Medulla oblongata (tissue), 1 donor: ENCODE results near the gene LPCAT2.
"Not testable (repeated sequence)": the region's sequence is repeated elsewhere in the genome, so short reads cannot be mapped to it uniquely, and the experiment has no call there.

Experiments used
- DNase-seq: peaks from one replicate; pipeline ENCODE4 v3.0.0-alpha.2; 2015; ENCODE audit errors: extremely low spot score

LPCAT2 gene

GRCh38 chr16:55605754-55606336, 97.0 kb downstream of the LPCAT2 start:
- no peak for DNase-seq

- no peak for DNase-seq
These were observed 104.9 kb downstream of the LPCAT2 start for GRCh38 chr16:55613613-55614335.

- no peak for DNase-seq
These were observed 106.2 kb downstream of the LPCAT2 start for GRCh38 chr16:55615071-55615470.

GRCh38 chr16:55615670-55616069, 106.8 kb downstream of the LPCAT2 start:
- DNase-seq = not testable (repeated sequence)

GRCh38 chr16:55621771-55622170, 112.9 kb downstream of the LPCAT2 start:
- no peak for DNase-seq

GRCh38 chr16:55622272-55622671, 113.4 kb downstream of the LPCAT2 start:
- DNase-seq = no peak

- no peak for DNase-seq
These were observed 114.2 kb downstream of the LPCAT2 start for GRCh38 chr16:55622930-55623561.

- no peak for DNase-seq
These were observed 114.8 kb downstream of the LPCAT2 start for GRCh38 chr16:55623640-55624039.

GRCh38 chr16:55624696-55625095, 115.8 kb downstream of the LPCAT2 start:
- DNase-seq = no peak

- no peak for DNase-seq
These were observed 117.0 kb downstream of the LPCAT2 start for GRCh38 chr16:55625843-55626242.

- DNase-seq = no peak
These were observed 119.6 kb downstream of the LPCAT2 start for GRCh38 chr16:55628306-55628968.

- no peak for DNase-seq
These were observed 121.9 kb downstream of the LPCAT2 start for GRCh38 chr16:55630774-55631173.

- no peak for DNase-seq
These were observed 123.4 kb downstream of the LPCAT2 start for GRCh38 chr16:55632259-55632658.

- DNase-seq = no peak
These were observed 125.3 kb downstream of the LPCAT2 start for GRCh38 chr16:55634193-55634592.
